NCI-H128 (cell line): ENCODE data around the gene HADHA.
"Not testable (repeated sequence)": the region's sequence is repeated elsewhere in the genome, so short reads cannot be mapped to it uniquely, and the experiment has no call there.

ENCODE experiments used
- DNase-seq: peaks from one replicate; lab custom pipeline; 2025; ENCODE audit not compliant: unreplicated experiment; lab: John Stamatoyannopoulos, UW

The HADHA gene

GRCh38 chr2:26244309-26245230 lies at the start of gene HADHA, which contains the start of gene HADHB:
Gene HADHA (minus strand): TSS chr2:26244632. CDS start chr2:26244596, 36 bp downstream.
Gene HADHB (plus strand): TSS chr2:26244939. CDS start chr2:26254255, 9,316 bp downstream.
- DNase-seq: peak; percentile 73

DNA sequence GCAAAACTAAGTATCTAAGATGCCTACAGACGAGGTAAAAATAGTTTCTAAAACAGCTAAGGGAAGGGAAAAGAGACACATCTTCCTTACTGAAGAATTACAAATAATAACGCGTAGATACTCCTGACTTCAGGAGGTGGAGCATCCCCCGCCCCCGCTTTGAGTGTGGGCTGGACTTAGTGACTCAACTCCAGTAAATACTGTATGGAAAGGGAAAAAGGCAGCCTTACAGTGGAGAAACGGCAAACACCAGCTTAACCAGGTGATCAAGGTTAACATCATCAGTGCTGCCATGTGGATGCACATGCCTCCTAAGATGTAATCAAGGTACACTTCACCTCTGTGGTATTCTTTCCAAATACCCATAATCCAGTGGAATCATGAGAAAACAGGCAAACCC lies 48.2 kb upstream of the HADHA start:
- no peak for DNase-seq

DNA sequence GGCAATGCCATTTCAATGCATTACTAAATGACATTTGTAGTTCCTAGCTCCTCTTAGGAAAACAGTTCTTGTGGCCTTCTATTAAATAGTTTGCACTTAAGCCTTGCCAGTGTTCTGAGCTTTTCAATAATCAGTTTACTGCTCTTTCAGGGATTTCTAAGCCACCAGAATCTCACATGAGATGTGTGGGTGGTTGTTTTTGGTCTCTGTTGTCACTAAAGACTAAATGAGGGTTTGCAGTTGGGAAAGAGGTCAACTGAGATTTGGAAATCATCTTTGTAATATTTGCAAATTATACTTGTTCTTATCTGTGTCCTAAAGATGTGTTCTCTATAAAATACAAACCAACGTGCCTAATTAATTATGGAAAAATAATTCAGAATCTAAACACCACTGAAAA lies 45.6 kb upstream of the HADHA start:
- no peak for DNase-seq

DNA sequence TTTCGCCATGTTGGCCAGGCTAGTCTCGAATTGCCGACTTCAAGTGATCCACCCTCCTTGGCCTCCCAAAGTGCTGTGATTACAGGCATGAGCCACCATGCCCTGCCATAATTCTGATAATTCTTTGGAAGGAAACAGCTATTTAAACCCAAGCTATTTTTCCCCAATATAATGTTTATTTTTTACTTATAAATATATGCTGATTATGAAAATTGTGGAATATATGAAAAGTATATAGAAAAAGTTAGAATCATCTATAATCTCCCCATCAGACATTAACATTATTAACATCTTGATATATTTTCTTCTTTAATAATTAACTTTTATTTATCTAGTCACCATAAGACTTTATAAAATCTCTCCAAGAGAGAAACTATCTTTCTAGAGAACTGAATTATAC lies 41.5 kb upstream of the HADHA start:
- no peak for DNase-seq

DNA sequence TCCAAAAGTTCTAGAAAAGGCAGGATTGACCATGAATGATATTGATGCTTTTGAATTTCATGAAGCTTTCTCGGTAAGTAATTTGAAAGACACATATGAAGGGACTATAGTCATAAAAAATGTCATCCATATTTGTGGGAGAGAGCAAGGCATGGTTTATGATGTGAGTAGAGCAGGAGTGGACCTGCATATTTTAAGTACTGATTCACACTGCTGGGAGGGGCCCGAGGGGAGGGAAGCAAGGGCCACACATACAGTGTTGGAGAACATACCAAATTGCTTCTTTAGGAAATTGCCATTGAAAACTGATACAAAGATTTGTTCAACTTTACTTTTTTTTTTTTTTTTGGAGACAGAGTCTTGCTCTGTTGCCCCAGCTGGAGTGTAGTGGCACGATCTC lies 39.7 kb upstream of the HADHA start:
- no peak for DNase-seq

DNA sequence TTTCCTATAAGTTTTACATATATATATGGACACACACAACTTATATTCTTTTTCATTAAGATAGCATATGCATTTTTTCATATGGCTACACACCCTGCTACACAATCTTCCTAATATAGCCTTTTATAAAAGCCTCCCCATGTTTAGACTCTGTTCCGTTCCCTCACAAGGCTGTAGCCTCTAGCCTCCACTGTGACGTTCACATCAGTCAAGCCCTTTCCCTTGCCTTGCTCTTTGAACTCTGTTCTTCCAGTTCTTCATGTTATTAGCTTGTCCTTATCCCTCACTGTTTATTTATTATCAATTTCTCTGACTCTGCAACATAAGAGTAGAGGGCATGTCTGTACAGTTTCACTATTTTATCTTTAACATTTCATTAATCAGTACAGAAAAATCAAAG lies 39.2 kb upstream of the HADHA start:
- DNase-seq: no peak

DNA sequence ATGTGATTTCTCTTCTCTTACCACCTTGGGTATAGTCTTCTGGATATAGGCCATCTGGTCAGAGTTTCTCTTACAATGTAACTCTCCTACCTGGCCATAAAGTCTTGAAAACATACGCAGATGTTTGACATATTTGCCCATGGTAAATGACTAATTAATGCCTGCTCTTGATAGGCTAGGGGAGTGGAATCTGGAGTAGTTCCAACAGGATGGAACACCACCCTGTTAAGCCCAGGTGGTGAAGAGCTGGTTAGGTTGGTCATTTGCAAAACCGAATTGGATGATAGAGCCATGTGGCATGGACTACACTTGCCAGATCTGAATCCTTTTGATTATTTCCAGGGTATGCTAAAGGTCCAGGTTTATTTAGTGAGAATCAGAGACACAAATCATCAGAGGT lies 36.8 kb upstream of the HADHA start:
- no peak for DNase-seq

- DNase-seq: no peak
Measured at GRCh38 chr2:26279886-26280285, 35.5 kb upstream of the HADHA start.

DNA sequence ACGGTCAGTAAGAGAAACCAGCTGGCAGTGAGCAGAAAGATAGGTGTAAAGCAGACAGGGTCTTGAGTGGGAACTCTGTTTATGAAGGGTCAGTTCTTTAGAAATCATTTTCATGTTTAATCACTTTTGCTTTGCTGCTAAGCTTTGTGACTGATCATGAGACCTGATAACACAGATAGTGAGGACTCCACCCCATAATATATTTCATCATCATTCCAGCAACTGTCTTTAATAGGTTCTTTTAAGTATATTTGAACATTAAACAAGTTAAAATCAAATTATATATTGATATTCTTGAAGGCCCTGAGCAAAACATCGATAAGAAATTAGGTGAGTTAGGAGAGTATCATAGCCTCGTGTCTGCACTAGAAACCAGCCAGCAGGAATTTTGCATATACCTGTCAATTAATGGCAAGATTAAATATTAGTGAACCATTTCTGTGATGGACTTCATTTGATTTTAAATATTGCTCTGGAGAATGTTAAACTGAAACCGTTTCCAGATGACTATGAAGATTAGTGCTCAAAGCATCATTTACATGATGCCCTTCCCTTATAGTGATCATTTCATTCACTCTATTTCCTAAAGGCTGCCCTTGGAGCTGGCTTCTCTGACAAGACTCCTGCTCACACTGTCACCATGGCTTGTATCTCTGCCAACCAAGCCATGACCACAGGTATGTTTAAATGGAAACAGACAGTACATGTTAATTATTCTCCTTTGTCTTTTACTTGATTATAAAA lies 32.2 kb upstream of the HADHA start:
- DNase-seq: no peak

- DNase-seq: no peak
Measured at GRCh38 chr2:26274058-26274613, 29.7 kb upstream of the HADHA start.

GRCh38 chr2:26273501-26273900 lies 29.1 kb upstream of the HADHA start:
- DNase-seq: no peak

DNA sequence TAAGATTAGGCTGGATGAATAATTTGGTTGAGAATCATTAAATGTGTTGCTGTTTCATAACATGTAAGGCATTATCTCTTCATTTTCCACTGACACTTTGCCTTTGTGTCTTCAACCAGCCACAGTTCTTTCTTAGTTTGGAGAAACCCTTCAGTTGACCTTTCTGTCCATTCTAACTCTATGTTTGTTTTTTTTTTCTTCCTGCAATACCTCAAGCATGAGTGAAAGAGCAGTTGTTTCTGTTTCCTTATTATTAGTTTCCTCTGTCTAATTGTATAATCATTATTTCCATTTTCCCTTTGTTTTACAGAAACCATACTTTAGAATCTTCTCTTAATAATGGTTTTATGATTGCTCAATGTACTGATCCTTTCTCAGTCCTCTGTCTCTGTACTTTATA lies 25.9 kb upstream of the HADHA start:
- DNase-seq: no peak

GRCh38 chr2:26269571-26270158 lies 25.2 kb upstream of the HADHA start:
- no peak for DNase-seq

- not testable (repeated sequence) for DNase-seq
Measured at GRCh38 chr2:26268670-26269385, 24.4 kb upstream of the HADHA start.

GRCh38 chr2:26268213-26268612 lies 23.8 kb upstream of the HADHA start:
- no peak for DNase-seq

GRCh38 chr2:26258836-26259235 lies 14.4 kb upstream of the HADHA start:
- not testable (repeated sequence) for DNase-seq

GRCh38 chr2:26255759-26256384 lies 11.4 kb upstream of the HADHA start:
- no peak for DNase-seq

DNA sequence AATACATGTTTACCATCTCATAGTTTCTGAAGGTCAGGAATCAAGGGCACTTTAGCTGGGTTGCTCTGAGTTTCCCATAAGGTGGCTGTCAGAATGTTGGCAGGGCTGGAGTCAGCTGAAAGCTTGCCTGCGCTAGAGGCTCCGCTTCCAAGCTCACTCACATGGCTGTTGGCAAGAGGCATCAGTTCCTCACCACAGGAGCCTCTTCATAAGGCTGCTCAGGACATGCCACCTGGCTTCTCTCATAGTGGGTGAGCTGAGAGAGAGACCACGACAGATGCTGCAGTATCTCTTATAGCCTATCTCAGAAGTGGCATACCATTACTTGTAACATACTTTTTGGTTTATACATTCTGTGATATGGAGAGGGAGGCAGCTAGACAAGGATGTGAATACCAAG lies 7.5 kb upstream of the HADHA start:
- peak; percentile 31 for DNase-seq

- no peak for DNase-seq
Measured at GRCh38 chr2:26249625-26250024, 5.2 kb upstream of the HADHA start.

DNA sequence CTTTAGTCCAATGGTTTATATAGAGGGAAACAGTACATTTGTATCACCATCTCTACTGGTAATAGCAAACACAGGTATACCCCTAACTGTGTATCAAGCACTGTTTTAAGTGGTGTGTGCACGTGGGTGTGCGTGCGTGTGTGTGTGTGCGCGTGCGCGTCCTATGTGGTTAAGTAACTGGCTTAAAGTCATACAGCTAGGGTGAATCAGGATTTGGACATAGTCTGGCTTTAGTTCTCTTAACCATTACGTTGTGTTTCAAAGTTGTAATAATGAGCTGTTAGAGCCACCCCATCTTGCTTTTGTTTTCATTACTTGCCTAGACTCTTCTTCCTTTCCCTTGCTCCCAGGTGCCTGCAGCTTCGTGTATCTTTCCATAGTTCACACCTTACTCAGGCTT lies 2.4 kb upstream of the HADHA start:
- no peak for DNase-seq
